Measurements from ENCODE around the gene RDH16. TPM values are rescaled to one million over a fixed set of nuclear protein-coding genes. Genes with fewer than 3 reads are reported as not detected.

Gene RDH16
- total RNA-seq, 1 donor from 2014 or later, result 1.2 TPM

DNA sequence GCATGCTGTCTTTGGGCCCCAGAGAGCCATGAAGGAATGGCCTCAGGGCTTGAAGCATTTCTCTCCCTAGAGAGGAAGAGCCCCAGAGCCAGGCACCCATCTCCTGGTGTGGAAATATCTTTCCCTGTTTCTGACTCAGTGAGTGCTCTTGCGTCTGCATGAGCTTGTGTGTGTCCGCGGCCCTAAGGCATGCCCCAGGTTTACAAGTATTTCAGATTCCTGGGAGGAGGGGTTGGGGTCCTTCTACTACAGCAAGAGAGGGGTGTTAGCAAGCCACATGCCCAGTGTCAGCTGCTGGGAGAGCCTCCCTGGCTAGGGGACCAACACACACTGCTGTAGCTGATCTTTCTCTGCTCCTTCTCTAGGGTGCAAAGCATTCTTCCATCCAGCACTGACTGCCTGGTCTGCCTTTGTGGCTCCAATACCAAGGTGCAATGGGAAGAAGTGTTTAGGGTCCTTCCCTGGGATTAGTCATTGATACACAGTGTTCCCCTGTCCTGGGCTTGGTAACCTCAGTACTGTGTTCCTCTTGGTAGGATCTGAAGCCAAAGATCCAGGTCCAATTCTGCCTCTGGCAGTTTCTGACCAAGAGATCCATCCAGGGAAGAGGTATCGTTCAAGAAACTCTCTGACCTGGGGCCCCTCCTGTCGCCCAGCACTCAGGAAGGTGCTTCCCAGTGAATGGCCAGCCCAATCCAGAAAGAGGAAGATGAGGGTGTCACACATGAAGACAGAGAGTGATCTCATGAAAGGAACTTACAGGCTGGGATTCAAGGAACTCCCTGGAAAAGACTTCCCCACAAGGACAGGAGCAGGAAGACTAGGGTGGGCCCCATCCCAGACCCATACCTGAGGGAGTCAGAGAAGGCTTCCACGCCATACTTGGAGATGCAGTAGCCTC, 3.1 kb downstream of the RDH16 start:
- H3K79me2 ChIP-seq (ENCODE audit: low read depth), result no peaks in the 10 kb centered on the region
- DNase-seq (ENCODE audit: low spot score), result no peak
- H3K4me3 ChIP-seq, result no peak overlapping the region
- H3K4me3 Mint-ChIP-seq, result no peak overlapping the region
- peaks cover 9% of the 10 kb centered on the region for H3K9me3 Mint-ChIP-seq
- peaks cover 11% of the 10 kb centered on the region for H3K27me3 Mint-ChIP-seq (ENCODE audit: insufficient read depth, low read depth)
- TF ChIP-seq CTCF (IDR thresholded peaks at IDR 0.05) (no peak), EZH2 (IDR thresholded peaks at IDR 0.05) (no peak), EZH2phosphoT487 (IDR thresholded peaks at IDR 0.05) (no peak)
- no peaks in the 10 kb centered on the region for H3F3A ChIP-seq (ENCODE audit: low read depth)
- H2AFZ ChIP-seq (replicated peaks), result no peak overlapping the region
- H3K36me3 Mint-ChIP-seq, result no peaks in the 10 kb centered on the region
- no peak overlapping the region for H3K9ac ChIP-seq
- H3K4me1 ChIP-seq, result no peaks in the 10 kb centered on the region
- no peaks in the 10 kb centered on the region for H3K9me3 ChIP-seq (ENCODE audit: low read depth)
- H3K4me1 Mint-ChIP-seq, result no peaks in the 10 kb centered on the region
- no peaks in the 10 kb centered on the region for H3K27me3 ChIP-seq
- no peaks in the 10 kb centered on the region for H4K20me1 ChIP-seq (ENCODE audit: low read depth)
- H3K36me3 ChIP-seq, result no peaks in the 10 kb centered on the region
- no peak overlapping the region for H3K27ac ChIP-seq
- H3K4me2 ChIP-seq, result no peak overlapping the region
- no peak overlapping the region for H3K27ac Mint-ChIP-seq

DNA sequence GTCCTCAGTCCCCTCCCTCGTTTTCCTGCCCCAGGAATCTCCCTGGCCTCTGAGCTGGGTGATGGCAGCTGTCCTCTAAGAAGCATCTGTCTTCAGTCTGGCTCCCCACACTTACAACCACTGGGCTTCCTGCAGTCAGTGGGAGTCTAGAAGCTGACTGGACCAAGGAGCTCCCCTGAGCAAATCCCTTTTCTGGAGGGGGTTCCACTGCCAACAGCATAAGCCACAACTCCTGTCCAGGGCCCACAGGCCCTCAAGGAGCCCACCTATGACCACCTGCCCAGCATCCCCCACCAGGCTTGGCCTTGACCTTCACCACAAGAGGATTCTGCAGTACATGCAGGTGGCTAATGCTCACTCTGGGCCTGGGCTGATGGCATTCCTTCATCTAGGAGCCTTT, 4.1 kb downstream of the RDH16 start:
- Histone ChIP-seq H3K4me2 (no peak overlapping the region), H3K27ac (no peak overlapping the region), H3F3A (ENCODE audit: low read depth) (no peaks in the 10 kb centered on the region), H3K9ac (no peak overlapping the region), H3K36me3 (no peaks in the 10 kb centered on the region), H3K79me2 (ENCODE audit: low read depth) (no peaks in the 10 kb centered on the region), H2AFZ (replicated peaks) (no peak overlapping the region), H3K4me3 (no peak overlapping the region), H4K20me1 (ENCODE audit: low read depth) (no peaks in the 10 kb centered on the region), H3K9me3 (ENCODE audit: low read depth) (no peaks in the 10 kb centered on the region), H3K4me1 (no peaks in the 10 kb centered on the region), H3K27me3 (no peaks in the 10 kb centered on the region)
- peaks cover 8% of the 10 kb centered on the region for H3K9me3 Mint-ChIP-seq
- H3K4me3 Mint-ChIP-seq, result no peak overlapping the region
- TF ChIP-seq EZH2 (IDR thresholded peaks at IDR 0.05) (no peak), EZH2phosphoT487 (IDR thresholded peaks at IDR 0.05) (no peak), CTCF (IDR thresholded peaks at IDR 0.05) (no peak)
- peaks cover 11% of the 10 kb centered on the region for H3K27me3 Mint-ChIP-seq (ENCODE audit: insufficient read depth, low read depth)
- no peaks in the 10 kb centered on the region for H3K36me3 Mint-ChIP-seq
- no peak for DNase-seq (ENCODE audit: low spot score)
- no peak overlapping the region for H3K27ac Mint-ChIP-seq
- no peaks in the 10 kb centered on the region for H3K4me1 Mint-ChIP-seq

GRCh38 chr12:56951582-56952339, 5.6 kb downstream of the RDH16 start:
- no peak overlapping the region for H2AFZ ChIP-seq (replicated peaks)
- H3K4me3 ChIP-seq, result no peak overlapping the region
- Mint-ChIP-seq H3K36me3 (no peaks in the 10 kb centered on the region), H3K4me1 (no peaks in the 10 kb centered on the region), H3K27me3 (ENCODE audit: insufficient read depth, low read depth) (peaks cover 4% of the 10 kb centered on the region), H3K9me3 (no peaks in the 10 kb centered on the region), H3K4me3 (no peak overlapping the region), H3K27ac (no peak overlapping the region)
- H3K27me3 ChIP-seq, result no peaks in the 10 kb centered on the region
- H3K27ac ChIP-seq, result no peak overlapping the region
- H3K9me3 ChIP-seq (ENCODE audit: low read depth), result no peaks in the 10 kb centered on the region
- no peaks in the 10 kb centered on the region for H3K36me3 ChIP-seq
- H3F3A ChIP-seq (ENCODE audit: low read depth), result no peaks in the 10 kb centered on the region
- no peak overlapping the region for H3K9ac ChIP-seq
- no peaks in the 10 kb centered on the region for H4K20me1 ChIP-seq (ENCODE audit: low read depth)
- no peaks in the 10 kb centered on the region for H3K79me2 ChIP-seq (ENCODE audit: low read depth)
- DNase-seq (ENCODE audit: low spot score), result no peak
- H3K4me2 ChIP-seq, result no peak overlapping the region
- TF ChIP-seq CTCF (IDR thresholded peaks at IDR 0.05) (no peak), EZH2phosphoT487 (IDR thresholded peaks at IDR 0.05) (no peak), EZH2 (IDR thresholded peaks at IDR 0.05) (no peak)
- H3K4me1 ChIP-seq, result no peaks in the 10 kb centered on the region
